ENCODE data around the gene RP2. TPM values are rescaled to one million over a fixed set of nuclear protein-coding genes. Genes with fewer than 3 reads are reported as not detected.

RP2 gene
- total RNA-seq, 1 experiment from 2014 or later: 5.1 TPM

GRCh38 chrX:46929439-46930261 lies 92.8 kb downstream of the RP2 start:
- TF ChIP-seq CTCF (conservative IDR thresholded peaks at IDR 0.05): no peak
- no peak overlapping the region for H3K18ac ChIP-seq (ENCODE audit: insufficient read length, low read depth, low read length)
- Mint-ChIP-seq H3K36me3 (ENCODE audit: insufficient read depth in 1 of 3, low read depth in 3 of 3) (peaks cover 0 to 6% (median 5%) of the 10 kb centered on the region in 3 experiments; a peak in 6 of 7 replicates), H3K27ac (no peak overlapping the region), H3K27me3 (ENCODE audit: low read depth) (no peaks in the 10 kb centered on the region), H3K4me1 (no peaks in the 10 kb centered on the region), H3K4me3 (no peak overlapping the region), H3K9me3 (peaks cover 56 to 58% of the 10 kb centered on the region in 2 experiments)
- no peak overlapping the region for H2AFZ ChIP-seq (ENCODE audit: low read length)
- H3K14ac ChIP-seq (ENCODE audit: insufficient read depth, low read length): no peak overlapping the region
- no peak overlapping the region for H2BK20ac ChIP-seq (ENCODE audit: low read depth, low read length, poor library complexity, severe bottlenecking)
- H2BK120ac ChIP-seq (ENCODE audit: low read depth, low read length, poor library complexity, severe bottlenecking): no peak overlapping the region
- H2BK15ac ChIP-seq (ENCODE audit: low read depth, low read length): no peak overlapping the region
- no peak overlapping the region for H4K91ac ChIP-seq (ENCODE audit: insufficient read length, low read depth, low read length)
- no peak overlapping the region for H3K9ac ChIP-seq (ENCODE audit: extremely low read depth, insufficient read length, low read length)
- H3T11ph ChIP-seq (ENCODE audit: low read length): no peak overlapping the region
- H2AK5ac ChIP-seq (ENCODE audit: insufficient read length, low read length): no peak overlapping the region
- H3K56ac ChIP-seq (ENCODE audit: insufficient read length, low read depth, low read length): no peak overlapping the region
- H3K23ac ChIP-seq (ENCODE audit: insufficient read length, low read depth, low read length): no peak overlapping the region
- DNase-seq: no peak
- H3K23me2 ChIP-seq (ENCODE audit: insufficient read length, low read depth, low read length, poor library complexity, severe bottlenecking): no peaks in the 10 kb centered on the region
- peaks cover 2% of the 10 kb centered on the region for H3K79me1 ChIP-seq (ENCODE audit: insufficient read depth, low read depth, low read length, poor library complexity, severe bottlenecking)
- peaks cover 2% of the 10 kb centered on the region for H4K20me1 ChIP-seq (ENCODE audit: control insufficient read depth, insufficient read depth, insufficient read length)
- H3K79me2 ChIP-seq (ENCODE audit: insufficient read depth, low read length): peaks cover 7% of the 10 kb centered on the region; the same call in 1 of the 2 replicates
- no peak overlapping the region for H3K27ac ChIP-seq (ENCODE audit: insufficient read length, low read depth, low read length)
- H3K4ac ChIP-seq (ENCODE audit: low read depth, low read length): no peak overlapping the region
- no peak overlapping the region for H4K5ac ChIP-seq (ENCODE audit: insufficient read length, low read depth, low read length)
- H3K27me3 ChIP-seq (ENCODE audit: insufficient read depth, low read length): no peaks in the 10 kb centered on the region; the same call in 1 of the 2 replicates
- H2BK12ac ChIP-seq (ENCODE audit: insufficient read length, low read depth, low read length): no peak overlapping the region
- no peak overlapping the region for H3K4me2 ChIP-seq (ENCODE audit: insufficient read depth, insufficient read length, low read length)
- no peak overlapping the region for H2BK5ac ChIP-seq (ENCODE audit: insufficient read length, low read length)
- no CpG with 5 or more reads among the region's 3 CpGs for WGBS (ENCODE audit: extremely low coverage, insufficient read length, low lambda C conversion rate)
- no peak overlapping the region for H4K8ac ChIP-seq (replicated peaks; ENCODE audit: insufficient read length, low read depth, low read length)
- H3K4me1 ChIP-seq (ENCODE audit: insufficient read depth, low read length): no peaks in the 10 kb centered on the region
- peaks cover 30% of the 10 kb centered on the region for H3K9me3 ChIP-seq (ENCODE audit: control insufficient read depth, low read depth, low read length)

Other genes starting within 250 kb of the RP2 start
- gene SLC9A7, start 77.9 kb upstream of the RP2 start, total RNA-seq (2021): 5.6 and 5.9 TPM in 2 replicates
- 19.6 and 20.2 TPM in 2 replicates for gene JADE3, start 75.4 kb downstream of the RP2 start, total RNA-seq (2021)
- 0.20 TPM in 1 of 2 replicates, not detected in the other for gene RGN, start 241.4 kb downstream of the RP2 start, total RNA-seq (2021)

Data from H9 (cell line).